Retinal pigment epithelial cell (primary cell): ENCODE measurements around the gene C14orf93.

Source experiments
- DNase-seq: peaks from one replicate; pipeline ENCODE4 v3.0.0-alpha.2; 2010; ENCODE audit warnings: low read depth
- H3K4me3 ChIP-seq: 2 replicates; pipeline ENCODE4 v1.5.1; 2011; ENCODE audit warnings: mild to moderate bottlenecking, low read length, control low read depth, moderate library complexity
- TF ChIP-seq, protein P1 (sequence below): conservative IDR thresholded peaks from 2 replicates; pipeline ENCODE4 v1.5.1; 2011; ENCODE audit warnings: low read depth, low read length, control low read depth, inconsistent platforms

C14orf93 gene

GRCh38 chr14:23055621-23056144, 45.7 kb upstream of the C14orf93 start:
- no peak overlapping the region for H3K4me3 ChIP-seq
- TF ChIP-seq, protein P1, sequence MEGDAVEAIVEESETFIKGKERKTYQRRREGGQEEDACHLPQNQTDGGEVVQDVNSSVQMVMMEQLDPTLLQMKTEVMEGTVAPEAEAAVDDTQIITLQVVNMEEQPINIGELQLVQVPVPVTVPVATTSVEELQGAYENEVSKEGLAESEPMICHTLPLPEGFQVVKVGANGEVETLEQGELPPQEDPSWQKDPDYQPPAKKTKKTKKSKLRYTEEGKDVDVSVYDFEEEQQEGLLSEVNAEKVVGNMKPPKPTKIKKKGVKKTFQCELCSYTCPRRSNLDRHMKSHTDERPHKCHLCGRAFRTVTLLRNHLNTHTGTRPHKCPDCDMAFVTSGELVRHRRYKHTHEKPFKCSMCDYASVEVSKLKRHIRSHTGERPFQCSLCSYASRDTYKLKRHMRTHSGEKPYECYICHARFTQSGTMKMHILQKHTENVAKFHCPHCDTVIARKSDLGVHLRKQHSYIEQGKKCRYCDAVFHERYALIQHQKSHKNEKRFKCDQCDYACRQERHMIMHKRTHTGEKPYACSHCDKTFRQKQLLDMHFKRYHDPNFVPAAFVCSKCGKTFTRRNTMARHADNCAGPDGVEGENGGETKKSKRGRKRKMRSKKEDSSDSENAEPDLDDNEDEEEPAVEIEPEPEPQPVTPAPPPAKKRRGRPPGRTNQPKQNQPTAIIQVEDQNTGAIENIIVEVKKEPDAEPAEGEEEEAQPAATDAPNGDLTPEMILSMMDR, result no peak
- no peak for DNase-seq

- TF ChIP-seq, protein P1, result no peak
Measured at GRCh38 chr14:23055147-23055550, 45.2 kb upstream of the C14orf93 start.

GRCh38 chr14:23054000-23054811, 44.3 kb upstream of the C14orf93 start:
- no peak for DNase-seq
- no peak overlapping the region for H3K4me3 ChIP-seq
- TF ChIP-seq, protein P1, result peak; percentile 27

More at GRCh38 chr14:23055147-23055550, 45.2 kb upstream of the C14orf93 start:
- H3K4me3 ChIP-seq, result no peak overlapping the region
- DNase-seq, result no peak

- TF ChIP-seq, protein P1, result no peak
- no peak overlapping the region for H3K4me3 ChIP-seq
- DNase-seq, result no peak
Measured at GRCh38 chr14:23053426-23053825, 43.5 kb upstream of the C14orf93 start.

- TF ChIP-seq, protein P1, result no peak
- no peak for DNase-seq
- no peak overlapping the region for H3K4me3 ChIP-seq
Measured at GRCh38 chr14:23052671-23053070, 42.7 kb upstream of the C14orf93 start.

DNA sequence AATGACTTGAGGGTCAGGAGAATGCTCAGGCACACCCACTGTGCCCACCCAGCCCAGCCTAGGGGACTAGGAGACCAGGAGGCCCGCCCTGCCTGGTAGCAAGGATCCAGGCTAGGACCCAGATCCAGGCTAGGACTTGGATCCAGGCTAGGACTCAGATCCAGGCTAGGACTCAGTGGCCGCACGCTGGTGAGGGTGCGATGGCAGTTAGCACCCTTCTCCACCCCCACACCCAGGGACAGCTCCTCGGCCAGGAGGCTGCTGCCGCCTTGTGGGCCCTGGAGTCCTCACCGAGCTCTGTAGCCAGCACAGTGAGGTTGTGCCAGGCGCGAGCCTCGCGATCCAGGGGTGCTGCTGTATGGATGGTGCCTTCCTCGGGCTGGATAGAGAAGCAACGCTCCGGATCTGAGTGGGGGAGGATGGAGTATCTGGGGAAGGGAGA, 42.3 kb upstream of the C14orf93 start:
- TF ChIP-seq, protein P1, result peak; percentile 66
- DNase-seq, result no peak
- H3K4me3 ChIP-seq, result no peak overlapping the region
